GM21737 (cell line): ENCODE measurements around the gene COL4A3.

ENCODE experiments used
- ATAC-seq: cut with Tn5 transposase; IDR thresholded peaks from one replicate; pipeline ENCODE4 v1.9.1; 2021; ENCODE audit warnings: mild to moderate bottlenecking, moderate library complexity; ENCODE audit not compliant: unreplicated experiment

COL4A3 gene

DNA sequence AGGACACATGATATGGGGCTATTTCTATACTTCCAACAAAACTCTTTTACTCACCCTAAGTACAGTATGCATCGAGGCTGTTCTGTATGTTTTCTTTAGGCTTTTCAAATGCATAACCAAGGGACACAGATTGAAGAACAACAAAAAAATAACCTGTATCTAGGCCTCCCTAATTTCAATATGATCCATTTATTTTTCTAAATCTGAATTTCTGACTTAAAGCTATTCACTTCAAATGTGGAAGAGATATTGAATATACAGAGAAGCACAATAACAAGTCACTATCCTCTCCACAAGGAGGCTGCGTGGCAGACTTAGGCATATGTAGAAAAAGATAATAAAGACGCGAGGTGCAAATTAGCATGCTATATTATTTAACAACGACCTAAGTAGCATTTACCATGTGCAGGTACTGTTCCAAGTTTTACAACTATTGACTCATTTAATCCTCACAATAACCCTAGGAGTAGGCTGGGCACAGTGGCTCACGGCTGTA lies 121.4 kb downstream of the COL4A3 start:
- no peak for ATAC-seq

DNA sequence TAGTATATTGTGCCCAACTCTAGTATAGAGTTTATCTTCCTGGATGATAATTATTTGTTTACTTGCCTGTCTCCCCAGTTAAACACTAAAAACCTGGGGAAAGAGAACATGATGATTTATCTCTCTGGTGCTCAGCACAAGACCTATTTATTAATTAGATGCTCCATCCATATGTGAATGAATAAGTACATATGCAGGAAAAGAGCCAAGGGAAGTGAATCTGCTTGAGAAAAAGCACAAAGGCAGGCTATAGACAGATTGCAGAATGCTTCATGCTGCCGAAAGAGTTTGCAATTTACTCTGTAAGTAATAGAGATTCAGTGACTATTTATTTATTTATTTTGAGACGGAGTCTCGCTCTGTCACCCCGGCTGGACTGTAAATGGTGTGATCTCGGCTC lies 123.3 kb downstream of the COL4A3 start:
- no peak for ATAC-seq

DNA sequence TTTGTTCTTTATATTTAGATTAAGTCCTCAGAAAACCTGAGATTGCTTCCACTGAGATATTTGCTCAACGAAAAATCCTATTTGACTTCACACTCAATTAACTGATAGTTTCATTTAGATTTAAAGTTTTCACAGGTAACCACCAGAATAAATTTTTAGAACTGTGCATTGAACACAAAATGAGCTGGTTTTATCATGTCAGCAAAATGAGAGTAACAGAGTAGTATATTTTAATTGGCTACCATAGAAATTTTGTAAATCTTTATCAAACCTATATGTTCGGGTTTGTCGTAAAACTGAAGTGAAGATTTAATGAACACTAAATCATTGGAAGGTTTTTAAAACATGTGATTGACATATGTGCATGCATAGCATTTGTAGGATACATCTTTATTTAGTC lies 127.9 kb downstream of the COL4A3 start:
- no peak for ATAC-seq

DNA sequence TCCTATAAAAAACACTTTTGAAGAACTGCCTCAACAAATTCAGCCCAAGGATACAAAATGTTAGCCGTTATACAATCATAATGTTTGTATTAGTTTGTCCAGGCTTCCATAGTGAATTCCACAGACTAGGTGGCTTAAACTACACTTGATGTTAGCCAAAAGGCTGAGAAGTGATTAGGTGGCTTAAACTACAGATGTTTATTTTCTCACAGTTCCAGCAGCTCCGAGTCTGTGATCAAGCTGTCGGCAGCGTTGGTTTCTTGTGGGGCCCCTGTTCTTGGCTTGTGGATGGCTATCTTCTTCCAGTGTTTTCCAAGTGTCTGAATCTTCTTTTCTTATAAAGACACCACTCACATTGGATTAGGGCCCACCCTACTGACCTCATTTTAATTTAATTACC lies 129.1 kb downstream of the COL4A3 start:
- ATAC-seq, result no peak

DNA sequence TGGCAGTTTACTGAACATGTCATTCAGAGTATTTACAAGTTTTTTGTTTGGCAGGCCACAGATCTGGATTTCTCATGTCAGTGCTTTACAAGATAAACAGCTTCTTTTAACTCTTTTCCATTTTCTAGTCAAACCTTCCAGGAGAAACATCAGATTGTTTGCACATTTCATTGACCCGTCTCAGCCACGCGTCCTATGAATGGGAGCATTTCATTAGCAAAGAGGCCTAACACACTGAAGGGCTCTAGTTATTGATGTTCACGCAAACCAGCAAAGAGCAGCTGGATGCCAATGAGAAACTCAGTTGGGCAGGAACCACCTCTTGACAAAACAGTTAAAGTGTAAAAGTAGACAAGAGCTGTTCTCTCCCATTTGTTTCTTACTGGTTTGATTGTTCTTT lies 131.4 kb downstream of the COL4A3 start:
- ATAC-seq, result no peak

DNA sequence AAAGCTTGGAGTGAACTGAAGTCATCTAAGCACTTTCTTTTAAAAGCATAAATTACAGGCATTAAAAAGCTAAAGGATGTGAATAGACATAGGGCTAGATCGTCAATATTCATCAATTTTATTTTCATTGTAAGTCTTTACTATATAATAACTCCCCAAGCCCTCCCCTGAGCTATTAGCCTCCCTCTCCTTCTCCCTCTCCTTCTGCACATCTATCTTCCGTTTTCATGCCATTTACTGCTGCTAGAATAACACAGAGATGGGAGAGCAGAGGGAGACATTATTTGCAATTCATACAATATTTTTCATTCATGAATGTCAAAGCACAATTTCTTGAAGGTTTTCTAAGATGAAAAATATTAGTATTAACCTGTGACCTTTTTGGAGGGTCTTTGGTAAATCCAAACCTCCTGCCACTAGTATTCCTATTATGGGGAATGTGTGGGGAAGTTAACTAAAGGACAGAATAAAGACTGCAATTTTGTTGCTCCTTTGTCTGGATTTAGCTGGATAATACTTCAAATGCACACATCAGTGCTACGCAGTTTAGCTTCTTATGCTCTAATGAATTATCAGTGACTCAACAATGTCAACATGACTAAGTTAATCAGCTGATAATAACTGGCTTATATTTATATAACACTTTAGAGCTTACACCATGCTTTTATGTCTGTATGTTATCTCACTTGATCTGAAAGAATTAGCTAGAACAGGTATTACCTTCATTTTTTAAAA lies 132.4 kb downstream of the COL4A3 start:
- no peak for ATAC-seq

DNA sequence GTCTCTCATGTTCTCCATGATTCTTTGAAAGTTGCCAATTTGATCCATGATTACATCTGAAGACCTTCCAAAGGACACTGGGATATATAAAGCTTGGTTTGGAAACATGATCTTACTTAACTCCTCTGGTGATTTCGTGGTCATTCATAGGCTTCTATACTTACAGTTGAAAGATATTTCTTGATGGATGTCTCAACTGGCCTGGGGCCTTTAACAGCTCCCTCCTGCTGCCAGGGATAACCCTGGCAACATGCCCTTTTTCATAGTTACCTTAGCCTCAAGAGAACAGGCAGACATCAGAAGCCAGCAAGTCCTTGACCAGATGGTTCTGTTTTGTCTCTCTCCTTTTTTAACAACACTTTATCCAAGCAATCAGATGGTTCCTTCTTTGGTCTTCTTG lies 137.1 kb downstream of the COL4A3 start:
- no peak for ATAC-seq

DNA sequence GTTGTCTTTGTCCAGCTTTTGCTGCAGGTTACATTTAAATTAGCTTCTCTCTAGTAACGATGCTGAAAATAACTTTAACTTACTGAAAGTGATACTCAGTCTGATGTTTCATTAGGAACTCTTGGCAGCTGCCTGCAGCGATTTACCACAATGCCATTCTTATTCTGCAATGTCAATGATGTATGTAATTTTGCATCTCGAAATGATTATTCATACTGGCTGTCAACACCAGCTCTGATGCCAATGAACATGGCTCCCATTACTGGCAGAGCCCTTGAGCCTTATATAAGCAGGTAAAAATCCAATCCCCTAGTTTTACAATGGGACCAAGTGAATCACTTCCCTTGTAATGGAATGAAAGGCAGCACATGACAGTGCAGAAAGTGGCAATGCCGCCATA lies 144.4 kb downstream of the COL4A3 start:
- ATAC-seq, result peak; percentile 69

DNA sequence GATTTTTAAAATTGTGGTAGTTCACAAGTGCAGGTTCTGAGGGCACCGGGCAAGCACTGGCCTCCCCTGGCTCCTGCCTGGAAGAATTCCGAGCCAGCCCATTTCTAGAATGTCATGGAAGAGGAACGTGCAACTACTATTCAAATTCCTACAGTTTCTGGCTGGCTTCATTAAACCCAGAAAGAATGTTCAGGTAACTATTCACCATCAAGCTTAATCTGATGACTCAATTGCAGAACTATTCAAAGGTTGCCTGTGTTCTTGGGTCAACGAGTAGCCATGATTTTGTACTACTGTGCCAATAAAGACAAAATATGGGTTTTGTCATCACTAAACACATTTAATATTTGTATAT lies 146.3 kb downstream of the COL4A3 start:
- ATAC-seq, result no peak

DNA sequence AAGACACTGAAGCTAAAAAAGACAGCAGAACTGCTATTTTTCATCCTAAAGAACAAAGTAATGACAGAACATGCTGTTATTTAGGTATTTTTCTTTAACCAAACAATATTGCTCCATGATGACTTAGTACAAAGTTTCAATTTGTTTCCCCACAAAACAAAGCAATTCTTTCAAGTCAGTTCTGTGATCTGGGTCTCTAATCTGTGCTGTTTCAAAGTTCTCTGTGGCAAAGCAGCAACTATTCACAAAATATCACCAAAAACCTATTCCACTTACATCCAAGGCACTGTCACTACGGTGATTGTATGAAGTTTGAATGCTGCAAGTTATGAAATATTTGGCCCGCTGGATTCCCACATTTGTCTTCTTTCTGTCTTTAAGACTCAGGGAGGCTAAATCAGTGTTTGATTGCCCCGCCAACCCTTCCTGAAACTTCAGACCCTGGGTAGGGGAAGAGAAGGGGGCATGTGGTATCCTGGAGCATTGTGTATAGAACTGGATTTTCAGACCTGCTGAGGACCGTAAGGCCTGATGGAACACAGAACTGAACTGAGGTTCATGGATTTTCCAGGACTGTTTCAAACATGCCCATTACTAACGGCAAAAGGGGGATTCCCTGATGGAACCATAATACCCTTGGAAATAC lies 147.6 kb downstream of the COL4A3 start:
- ATAC-seq, result no peak

DNA sequence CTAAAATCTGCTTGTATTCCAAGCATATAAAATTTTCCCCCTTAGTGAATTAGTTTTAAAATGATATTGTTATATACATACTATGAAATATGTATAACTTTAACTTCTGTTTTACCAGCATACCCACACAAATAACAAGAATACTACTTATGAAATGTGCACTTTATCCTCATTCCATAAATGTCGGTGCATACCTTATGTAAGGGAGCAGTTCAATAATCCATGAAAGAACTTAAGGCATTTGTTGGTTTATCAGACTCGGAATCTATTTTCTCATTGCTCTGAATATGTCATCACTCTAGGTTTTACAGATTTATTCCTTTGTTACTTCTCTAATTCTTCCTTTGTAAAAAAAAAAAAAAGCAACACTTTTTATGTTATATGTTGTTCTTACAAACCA lies 148.2 kb downstream of the COL4A3 start:
- no peak for ATAC-seq

DNA sequence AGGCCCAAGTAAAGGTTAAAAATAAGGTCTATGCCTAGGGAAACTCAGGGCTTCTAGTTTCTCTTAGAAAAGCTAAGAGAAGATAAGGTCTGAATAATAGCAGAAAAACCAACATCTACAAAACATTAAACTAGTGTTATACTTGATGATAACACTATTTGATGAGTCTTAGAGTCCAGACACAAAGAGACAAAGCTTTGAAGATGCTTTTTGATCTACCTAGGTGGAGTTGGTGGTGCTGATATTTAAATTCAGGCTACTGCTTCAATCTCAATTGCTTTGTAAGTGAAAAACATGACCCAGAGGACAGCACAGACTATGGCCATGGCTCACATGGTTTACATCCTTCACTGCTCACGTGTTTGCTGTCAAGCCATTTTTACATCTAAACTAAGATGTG lies 148.9 kb downstream of the COL4A3 start:
- ATAC-seq, result no peak

DNA sequence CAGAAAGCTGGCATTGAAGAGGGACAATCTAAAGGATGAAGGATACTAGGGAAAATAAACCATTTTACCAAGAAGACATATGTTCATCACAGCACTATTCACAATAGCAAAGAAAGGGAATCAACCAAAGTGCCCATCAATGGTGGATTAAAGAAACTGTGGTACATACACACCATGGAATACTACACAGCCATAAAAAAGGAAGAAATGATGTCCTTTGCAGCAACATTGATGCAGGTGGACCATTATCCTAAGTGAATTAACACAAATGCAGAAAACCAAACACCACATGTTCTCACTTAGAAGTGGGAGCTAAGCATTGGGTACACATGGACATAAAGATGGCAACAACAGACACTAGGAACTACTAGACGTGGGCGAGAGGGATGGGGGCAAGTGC lies 153.4 kb downstream of the COL4A3 start:
- no peak for ATAC-seq

DNA sequence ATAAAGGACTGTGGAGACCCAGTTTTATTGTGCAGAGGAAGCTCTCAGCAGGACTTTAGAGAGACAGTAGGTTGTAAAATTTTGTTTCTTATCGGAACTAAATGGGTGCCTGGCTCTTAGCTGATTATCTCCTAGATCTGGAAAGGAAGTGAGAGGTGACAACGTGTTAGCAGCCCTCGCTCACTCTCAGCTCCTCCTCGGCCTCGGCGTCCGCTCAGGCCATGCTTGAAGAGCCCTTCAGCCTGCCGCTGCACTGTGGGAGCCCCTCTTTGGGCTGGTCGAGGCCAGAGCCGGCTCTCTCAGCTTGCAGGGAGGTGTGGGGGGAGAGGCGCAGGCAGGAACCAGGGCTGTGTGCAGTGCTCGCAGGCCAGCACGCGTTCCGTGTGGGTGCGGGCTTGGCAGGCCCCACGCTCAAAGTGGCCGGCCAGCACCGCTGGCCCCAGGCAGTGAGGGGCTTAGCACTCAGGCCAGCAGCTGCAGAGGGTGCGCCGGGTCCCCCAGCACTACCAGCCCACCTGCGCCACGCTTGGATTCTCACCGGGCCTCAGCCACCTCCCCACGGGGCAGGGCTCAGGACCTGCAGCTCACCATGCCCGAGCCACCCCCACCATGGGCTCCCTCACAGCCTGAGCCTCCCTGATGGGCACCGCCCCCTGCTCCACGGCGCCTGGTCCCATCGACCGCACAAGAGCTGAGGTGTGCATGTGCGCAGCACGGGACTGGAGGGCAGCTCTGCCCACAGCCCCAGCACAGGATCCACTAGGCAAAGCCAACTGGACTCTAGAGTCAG lies 156.1 kb downstream of the COL4A3 start:
- ATAC-seq, result no peak

DNA sequence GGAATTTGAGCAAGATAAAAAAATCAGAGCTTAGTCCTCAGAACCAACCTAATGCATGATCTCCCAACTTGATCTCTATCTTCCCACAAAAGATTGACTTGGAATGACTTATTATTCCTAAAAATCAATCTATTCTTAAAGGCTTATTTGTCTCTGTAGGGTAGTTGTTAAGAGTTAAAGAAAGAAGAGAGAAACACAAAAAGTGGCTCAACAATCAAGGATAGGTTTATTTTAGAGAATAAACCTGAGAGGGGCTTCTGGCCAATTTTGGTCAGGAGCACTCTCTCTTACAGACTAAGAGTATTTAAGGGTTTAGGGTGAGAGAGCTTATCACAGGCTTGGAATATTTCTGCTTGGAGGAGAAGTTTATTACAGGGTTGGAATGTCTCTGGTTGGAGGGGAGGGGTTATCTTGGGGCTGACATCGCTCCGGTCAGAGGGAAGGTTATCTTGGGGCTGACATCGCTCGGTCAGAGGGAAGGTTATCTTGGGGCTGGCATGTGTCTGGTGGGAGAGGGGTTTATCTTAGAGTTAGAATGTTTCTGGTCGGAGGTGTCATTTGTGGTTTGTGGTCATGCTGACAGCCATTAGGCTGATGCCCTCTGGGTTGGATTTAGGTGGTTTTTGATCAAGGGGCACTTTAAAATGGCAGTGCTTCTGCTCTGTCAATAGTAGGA lies 158.2 kb downstream of the COL4A3 start:
- ATAC-seq, result no peak

DNA sequence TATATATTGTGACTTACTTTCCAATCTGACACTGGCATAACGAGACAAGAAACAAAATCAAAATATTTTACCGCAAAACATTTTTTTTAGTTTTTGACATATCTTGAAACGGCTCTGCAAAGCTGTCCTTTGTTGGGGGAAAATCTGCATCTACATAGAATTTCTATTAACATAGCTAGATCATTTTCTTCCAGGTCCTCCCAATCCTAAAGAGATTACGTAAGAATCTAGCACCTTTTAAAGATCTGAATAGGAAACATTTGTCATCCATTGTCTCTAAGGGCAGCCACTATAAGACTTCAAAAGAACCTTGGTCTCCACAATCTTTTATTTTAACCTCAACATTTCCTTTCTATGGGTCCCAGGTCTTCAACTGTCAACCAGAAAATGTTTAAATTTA lies 159.4 kb downstream of the COL4A3 start:
- ATAC-seq, result no peak

DNA sequence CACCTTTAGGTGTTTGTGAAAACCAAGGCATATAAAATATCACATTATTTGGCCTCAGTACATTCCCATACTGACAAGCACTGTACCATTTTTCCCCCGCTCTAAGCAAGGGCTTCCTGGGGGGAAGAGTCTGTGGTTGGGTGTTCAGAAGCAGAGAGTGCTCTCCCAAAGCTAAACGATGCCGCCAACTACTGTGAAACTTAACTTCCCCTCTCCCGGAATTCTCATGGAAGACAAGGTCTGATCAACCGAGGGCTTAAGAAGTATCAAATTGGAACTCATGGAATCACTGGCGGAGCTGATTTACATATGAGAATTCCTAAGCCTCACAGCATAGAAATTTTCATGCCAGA lies 160.2 kb downstream of the COL4A3 start:
- peak; percentile 10 for ATAC-seq

DNA sequence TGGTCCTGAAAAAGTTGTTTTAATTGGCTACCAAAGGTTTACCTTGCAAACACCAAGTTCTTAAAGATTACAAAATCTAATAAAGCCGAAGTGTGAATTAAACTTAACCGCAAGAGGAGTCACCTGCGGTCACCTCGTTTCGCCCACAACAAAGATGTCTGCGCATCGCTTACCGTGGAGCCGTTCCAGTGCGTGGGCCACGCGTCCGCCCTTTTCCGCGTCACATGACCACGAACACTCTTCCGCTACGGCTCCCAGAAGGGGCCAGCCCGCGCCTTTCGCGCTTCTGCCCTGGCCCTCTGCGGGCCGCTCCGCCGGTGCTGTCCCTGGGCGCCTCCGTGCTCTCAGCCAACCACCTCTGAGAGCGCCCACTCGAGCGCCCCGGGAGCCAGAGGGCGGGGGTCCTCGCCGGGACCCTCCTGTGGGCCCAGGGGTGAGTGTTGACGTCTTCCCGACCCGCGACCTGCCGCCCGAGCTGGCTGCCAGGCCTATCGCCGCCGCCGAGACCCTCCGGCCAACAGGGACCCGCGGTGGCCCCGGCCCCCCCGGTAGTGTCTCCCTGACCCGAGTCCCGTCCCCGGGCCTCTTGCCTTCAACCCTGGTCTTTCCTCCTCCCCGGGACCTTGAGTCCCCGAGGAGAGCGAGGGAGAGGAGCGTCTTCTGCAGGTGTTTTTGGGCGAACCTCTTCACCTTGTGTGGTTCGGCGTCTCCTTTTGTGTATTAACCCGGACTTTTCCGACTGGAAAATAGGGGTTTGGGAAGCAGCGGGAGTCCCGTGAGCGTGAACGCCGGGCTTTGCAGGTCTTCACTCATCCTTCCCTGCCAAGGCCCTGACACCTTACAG lies 160.8 kb downstream of the COL4A3 start, which contains the start of gene MFF:
Gene MFF (plus strand): TSS at position 257 of the 844 bp plus-strand sequence. CDS start 5,415 bp downstream, outside the sequence.
- peak; percentile 98 for ATAC-seq

DNA sequence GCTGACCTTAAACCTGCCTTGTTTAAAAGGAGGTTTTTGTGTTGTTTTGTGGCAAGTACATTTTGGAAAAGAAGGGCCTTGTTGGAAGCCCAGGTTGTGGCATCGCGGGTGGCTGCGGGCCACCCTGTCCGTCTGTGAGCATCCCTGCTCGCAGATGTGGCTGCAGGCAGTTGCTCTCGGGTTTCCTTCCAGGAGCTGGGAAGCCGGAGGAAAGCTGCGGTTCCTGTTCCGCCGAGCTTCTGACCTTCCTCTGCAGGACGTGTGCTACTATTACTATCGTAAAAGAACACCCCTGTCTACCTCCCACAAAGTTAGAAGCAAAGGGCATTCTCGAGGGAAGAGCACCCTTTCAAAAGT lies 161.4 kb downstream of the COL4A3 start:
- ATAC-seq, result peak; percentile 7

DNA sequence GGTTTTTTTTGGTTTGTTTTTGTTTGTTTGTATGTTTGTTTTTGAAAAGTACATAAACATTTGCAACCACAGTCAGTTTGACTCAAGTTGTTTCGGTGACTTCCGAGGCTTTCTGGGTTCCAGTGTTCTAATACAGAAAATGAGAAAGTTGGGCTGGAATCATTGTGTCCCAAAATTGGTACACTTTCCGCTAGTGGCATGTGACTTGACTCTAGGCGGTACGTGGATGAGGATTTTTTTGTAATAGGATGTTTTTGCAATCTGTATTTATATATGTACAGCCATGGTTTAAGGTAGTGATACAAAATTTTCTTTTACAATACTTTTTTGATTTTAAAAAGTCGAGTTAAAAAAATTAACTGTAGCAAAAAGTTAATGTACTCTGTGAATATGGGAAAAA lies 162.4 kb downstream of the COL4A3 start:
- no peak for ATAC-seq

DNA sequence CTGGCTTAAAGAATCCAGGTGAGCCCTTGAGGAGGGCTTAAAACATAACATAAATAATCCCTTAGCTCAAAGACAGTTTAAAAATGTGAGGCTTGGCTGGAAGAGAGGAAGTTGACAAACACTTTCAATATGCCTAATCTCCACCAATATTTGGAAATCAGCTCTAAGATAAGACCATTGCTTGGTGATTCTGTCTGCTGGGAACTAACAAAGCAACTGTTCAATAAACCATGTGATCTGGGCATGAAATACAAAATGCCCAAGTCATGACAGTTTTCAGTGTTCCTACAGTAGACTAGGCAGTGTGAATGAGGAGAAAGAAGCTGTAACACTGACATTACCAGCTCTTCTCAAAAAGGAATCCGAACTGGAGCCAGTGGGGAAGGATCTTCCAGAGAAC lies 171.3 kb downstream of the COL4A3 start:
- ATAC-seq, result no peak
